Duodenal mucosa (tissue), 2 donors: ENCODE measurements around the gene MARCHF6.

Source experiments
- H3K27ac ChIP-seq: one replicate; pipeline ENCODE4 v1.7.0; 2013; ENCODE audit warnings: low read depth, low read length
- H3K27me3 ChIP-seq, 2 donors: one replicate each; pipeline ENCODE4 v1.7.0; 2013; ENCODE audit warnings: low read length in 2 of 2, control low read depth in 1 of 2; ENCODE audit not compliant: insufficient read depth in 2 of 2, control insufficient read depth in 1 of 2
- H3K36me3 ChIP-seq, 2 donors: one replicate each; pipeline ENCODE4 v1.7.0; 2013; ENCODE audit warnings: low read length in 2 of 2, control low read depth in 1 of 2; ENCODE audit not compliant: insufficient read depth in 2 of 2, control insufficient read depth in 1 of 2
- H3K4me1 ChIP-seq, 2 donors: one replicate each; pipeline ENCODE4 v1.7.0; 2013; ENCODE audit warnings: low read length in 2 of 2, control low read depth in 1 of 2; ENCODE audit not compliant: insufficient read depth in 2 of 2, control insufficient read depth in 1 of 2
- H3K4me3 ChIP-seq, 2 donors: one replicate each; pipeline ENCODE4 v1.7.0; 2013; ENCODE audit warnings: low read length in 2 of 2, low read depth in 1 of 2
- H3K9ac ChIP-seq, 2 donors: one replicate each; pipeline ENCODE4 v1.7.0; 2013; ENCODE audit warnings: low read length in 2 of 2, low read depth in 1 of 2
- H3K9me3 ChIP-seq, 2 donors: one replicate each; pipeline ENCODE4 v1.7.0; 2013; ENCODE audit warnings: low read length in 2 of 2, control low read depth in 1 of 2; ENCODE audit not compliant: control insufficient read depth in 1 of 2

Gene MARCHF6

GRCh38 chr5:10400831-10401230, 47.3 kb downstream of the MARCHF6 start:
- no peak overlapping the region for H3K27ac ChIP-seq

GRCh38 chr5:10401498-10401897, 48.0 kb downstream of the MARCHF6 start:
- H3K9me3 ChIP-seq = no peaks in the 10 kb centered on the region
- H3K4me3 ChIP-seq = no peak overlapping the region
- no peaks in the 10 kb centered on the region for H3K27me3 ChIP-seq
- no peaks in the 10 kb centered on the region for H3K4me1 ChIP-seq
- no peak overlapping the region for H3K9ac ChIP-seq
- H3K36me3 ChIP-seq = peaks cover 45 to 67% of the 10 kb centered on the region in 2 donors
- H3K27ac ChIP-seq = no peak overlapping the region

More at GRCh38 chr5:10400831-10401230, 47.3 kb downstream of the MARCHF6 start:
- Histone ChIP-seq H3K9me3 (no peaks in the 10 kb centered on the region), H3K36me3 (peaks cover 46 to 67% of the 10 kb centered on the region in 2 donors), H3K4me3 (no peak overlapping the region), H3K4me1 (no peaks in the 10 kb centered on the region), H3K9ac (no peak overlapping the region), H3K27me3 (no peaks in the 10 kb centered on the region)
